Measurements from ENCODE around the gene TRIM67.

The TRIM67 gene

GRCh38 chr1:231185391-231185790 is 23.5 kb downstream of the TRIM67 start:
- DNase-seq = no peak

GRCh38 chr1:231186356-231187115 is 24.7 kb downstream of the TRIM67 start:
- DNase-seq = no peak

DNA sequence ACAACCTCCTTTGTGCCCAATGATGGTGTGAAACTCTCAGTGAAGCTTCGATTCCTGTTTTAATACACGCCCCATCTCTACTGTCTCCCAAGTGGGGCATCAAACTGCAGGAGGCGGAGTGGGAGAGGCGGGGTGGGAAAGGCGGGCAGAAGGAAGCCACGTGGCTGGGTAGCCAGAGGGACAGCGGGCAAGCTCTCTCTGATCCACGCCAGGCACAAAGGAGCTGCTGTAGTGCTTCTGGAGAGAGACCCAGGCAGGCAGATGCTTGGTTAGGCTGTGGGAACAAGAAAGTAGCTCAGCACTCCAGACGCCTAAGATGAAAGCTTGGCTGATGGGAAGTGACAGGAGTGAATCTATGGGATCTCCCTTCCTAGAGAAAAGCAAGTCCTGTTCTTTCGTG is 25.7 kb downstream of the TRIM67 start:
- no peak for DNase-seq

DNA sequence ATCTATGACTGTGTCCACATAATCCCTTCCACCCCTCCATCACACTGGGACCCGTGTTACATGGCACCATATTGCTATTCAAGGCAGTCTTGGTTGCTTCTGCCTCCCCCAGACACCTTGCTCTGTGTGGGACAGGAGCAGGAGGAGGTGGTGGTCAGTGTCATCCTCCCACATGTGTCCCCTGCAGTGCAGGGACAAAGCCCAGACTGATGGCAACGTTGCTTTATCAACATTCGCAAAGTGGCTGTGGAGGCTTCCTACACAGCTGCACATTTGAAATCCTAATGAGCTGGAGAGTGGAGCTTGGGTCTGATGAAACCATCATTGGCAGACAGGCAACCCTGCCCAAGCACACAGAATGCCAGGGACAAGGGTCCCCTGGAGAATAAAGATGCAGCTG is 26.2 kb downstream of the TRIM67 start:
- DNase-seq = no peak

DNA sequence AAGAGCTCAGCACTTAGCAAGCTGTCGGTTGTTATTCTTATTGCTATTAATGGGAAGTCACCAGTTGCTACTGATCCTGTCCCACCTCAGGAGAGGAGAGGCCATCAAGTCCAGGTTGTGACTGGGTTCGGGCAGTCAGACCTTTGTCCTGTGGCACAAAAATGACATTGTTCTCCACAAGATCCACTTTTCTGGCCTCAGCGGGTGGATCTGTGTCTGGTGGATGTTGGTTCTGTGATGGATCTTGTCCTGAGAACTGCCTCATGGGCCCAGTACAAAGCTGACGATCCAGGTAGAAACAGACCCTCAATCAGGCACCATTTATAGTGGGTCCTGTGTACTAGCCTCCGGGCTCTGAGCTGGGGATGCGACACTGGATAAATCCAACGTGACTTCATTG is 26.9 kb downstream of the TRIM67 start:
- DNase-seq = no peak

GRCh38 chr1:231189683-231190270 is 27.9 kb downstream of the TRIM67 start:
- DNase-seq = no peak

GRCh38 chr1:231190456-231190855 is 28.6 kb downstream of the TRIM67 start:
- DNase-seq = no peak

GRCh38 chr1:231192620-231193163 is 30.8 kb downstream of the TRIM67 start:
- no peak for DNase-seq

GRCh38 chr1:231193710-231194340 is 32.0 kb downstream of the TRIM67 start:
- no peak for DNase-seq

DNA sequence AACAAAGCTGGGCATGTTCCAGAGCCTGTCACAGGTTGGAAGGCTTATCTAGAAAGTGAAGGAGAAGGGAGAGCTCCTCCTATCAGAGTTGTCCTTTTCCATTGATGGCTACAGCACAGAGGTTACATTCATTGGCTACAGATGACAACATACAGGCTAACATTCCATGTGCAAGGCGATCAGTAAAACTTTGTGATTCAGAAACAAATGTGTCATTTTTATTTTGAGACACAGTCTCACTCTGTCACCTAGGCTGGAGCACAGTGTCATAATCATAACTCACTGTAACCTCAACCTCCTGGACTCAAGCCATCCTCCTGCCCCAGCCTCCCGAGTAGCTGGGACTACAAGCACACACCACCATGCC is 32.6 kb downstream of the TRIM67 start:
- no peak for DNase-seq

GRCh38 chr1:231194843-231195516 is 33.1 kb downstream of the TRIM67 start:
- no peak for DNase-seq

DNA sequence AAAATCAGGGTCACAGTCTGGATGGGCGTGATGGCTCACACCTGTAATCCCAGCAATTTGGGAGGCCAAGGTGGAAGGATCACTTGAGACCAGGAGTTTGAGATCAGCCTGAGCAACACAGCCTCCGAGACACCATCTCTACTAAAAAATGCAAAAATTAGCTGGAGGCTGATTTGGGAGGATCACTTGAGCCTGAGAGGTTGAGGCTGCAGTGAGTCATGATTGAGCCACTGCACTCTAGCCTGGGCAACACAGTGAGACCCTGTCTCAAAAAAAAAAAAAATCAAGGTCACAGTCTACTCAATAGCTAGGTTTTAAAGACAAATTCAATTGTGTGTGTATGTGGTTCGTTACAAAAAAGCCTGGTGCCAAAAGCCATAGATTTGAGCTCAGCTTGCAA is 34.4 kb downstream of the TRIM67 start:
- no peak for DNase-seq

GRCh38 chr1:231196728-231197127 is 34.9 kb downstream of the TRIM67 start:
- DNase-seq = no peak

- DNase-seq = no peak
Observed at GRCh38 chr1:231199868-231200267, 38.0 kb downstream of the TRIM67 start.

GRCh38 chr1:231200388-231201031 is 38.7 kb downstream of the TRIM67 start:
- DNase-seq = no peak

GRCh38 chr1:231201375-231201978 is 39.6 kb downstream of the TRIM67 start:
- no peak for DNase-seq

DNA sequence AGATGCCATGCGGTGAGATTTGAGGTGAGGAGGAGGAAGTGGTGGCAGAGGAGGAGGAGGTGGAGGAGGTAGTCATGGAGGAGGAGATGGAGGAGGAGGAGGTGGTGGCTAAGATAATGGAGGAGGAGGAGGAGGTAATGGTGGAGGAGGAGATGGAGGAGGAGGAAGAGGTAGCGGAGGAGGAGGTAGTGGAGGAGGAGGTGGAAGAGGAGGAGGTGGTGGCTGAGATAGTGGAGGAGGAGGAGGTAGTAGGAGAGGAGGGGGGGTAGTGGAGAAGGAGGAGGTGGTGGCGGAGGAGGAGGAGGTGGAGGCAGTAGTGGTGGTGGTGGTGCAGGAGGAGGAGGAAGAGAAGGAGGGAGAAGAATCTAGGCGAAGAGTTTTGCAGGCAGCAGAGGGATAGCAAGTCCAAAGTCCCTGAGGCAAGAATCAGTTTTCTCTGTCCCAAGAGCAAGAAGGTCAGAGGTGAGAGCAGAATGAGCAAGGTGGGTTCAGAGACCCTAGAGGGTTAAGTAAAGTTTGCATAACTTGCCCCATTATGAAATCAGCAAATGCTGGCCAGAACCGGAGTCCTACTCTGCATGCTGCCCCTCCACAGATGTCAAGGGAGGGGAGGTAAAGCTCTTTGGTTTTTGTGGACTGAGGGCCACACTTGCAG is 40.2 kb downstream of the TRIM67 start:
- DNase-seq = no peak

DNA sequence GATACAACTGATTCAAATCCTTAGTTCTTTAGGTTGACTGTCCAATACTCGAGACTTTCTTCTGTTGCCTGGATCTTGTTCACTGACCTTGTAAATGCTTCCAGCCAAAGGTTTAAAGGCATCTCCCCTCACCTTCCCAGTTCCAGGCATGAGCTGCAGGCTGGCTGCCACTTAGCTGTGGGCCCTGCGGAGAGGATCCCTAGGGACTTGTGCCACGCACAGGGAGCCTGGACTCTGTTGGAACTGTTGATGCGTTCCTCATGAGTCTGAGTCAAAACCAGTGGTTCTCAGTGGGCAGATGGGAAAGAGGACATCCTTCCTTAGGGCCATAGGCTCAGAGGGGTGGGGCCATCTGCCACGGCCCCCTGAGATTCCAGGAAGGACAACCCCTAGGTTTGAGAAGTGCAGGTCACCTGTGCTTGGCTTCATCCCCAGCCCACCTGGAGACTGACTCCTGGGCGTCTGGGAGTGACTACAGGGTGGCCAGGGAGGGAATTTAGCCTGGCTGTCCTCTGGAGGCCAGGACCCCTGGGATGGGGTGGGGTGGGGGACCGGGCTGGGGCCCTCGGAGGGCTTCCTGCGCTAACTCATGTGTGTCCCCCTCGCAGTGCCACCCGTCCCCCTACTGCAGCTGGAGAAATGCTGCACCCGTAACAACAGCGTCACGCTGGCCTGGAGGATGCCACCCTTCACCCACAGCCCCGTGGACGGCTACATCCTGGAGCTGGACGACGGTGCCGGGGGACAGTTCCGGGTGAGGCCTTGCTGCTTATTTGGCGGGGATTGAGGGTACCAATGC is 41.6 kb downstream of the TRIM67 start:
- DNase-seq = no peak

DNA sequence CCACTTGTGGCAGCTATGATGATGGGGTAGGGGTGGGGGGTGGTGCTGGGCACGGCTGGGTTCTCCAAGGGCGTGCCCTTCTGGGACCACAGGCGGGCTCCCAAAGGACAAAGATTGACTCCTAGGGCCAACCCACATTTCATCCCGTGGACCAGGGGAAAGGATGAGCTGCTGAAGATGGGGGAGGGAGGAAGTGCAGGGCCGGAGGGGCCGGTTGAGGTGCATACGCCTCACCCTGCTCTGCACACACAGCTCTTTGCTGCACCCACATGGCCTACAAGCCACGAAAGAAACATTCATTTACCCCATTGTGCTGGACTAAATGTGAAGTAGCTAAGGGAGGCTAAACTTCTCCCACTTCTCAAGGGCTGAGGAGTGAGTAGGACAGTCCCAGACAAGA is 45.0 kb downstream of the TRIM67 start:
- DNase-seq = no peak

DNA sequence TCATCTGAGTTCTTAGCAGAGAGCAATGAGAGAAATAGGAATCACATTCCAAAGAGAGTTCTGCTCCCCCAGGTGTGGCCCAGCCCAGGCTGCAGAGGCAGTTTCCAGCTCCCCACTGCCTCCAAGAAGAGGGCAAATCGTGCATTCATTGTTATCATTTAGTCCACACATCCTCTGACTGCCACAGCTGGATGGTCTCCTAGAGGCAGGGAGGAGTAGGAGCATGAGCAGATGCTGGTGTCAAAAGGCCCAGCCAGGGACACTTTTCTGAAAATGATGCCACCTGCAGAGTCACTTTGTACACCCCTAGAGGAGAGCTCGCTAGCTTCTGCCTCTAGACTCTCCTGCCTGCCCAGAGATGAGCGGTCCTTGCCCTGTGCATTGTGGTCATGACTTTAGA is 45.6 kb downstream of the TRIM67 start:
- no peak for DNase-seq

DNA sequence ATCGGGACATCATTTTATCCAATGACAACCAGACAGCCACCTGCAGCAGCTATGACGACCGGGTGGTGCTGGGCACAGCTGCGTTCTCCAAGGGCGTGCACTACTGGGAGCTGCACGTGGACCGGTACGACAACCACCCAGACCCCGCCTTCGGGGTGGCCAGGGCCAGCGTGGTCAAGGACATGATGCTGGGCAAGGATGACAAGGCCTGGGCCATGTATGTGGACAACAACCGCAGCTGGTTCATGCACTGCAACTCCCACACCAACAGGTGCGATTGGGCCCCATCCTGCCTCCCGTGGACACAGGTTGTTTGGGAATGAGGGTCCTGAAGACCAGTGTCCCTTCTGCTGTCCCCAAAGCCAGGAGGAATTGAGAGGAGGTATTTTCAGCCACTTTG is 47.1 kb downstream of the TRIM67 start:
- no peak for DNase-seq
